ENCODE data around the gene SMAGP. TPM values are rescaled to one million over a fixed set of nuclear protein-coding genes. Genes with fewer than 3 reads are reported as not detected.

SMAGP gene
- total and polyA plus RNA-seq, 4 donors, result 2.4 to 6.4 (median 4.2) TPM

DNA sequence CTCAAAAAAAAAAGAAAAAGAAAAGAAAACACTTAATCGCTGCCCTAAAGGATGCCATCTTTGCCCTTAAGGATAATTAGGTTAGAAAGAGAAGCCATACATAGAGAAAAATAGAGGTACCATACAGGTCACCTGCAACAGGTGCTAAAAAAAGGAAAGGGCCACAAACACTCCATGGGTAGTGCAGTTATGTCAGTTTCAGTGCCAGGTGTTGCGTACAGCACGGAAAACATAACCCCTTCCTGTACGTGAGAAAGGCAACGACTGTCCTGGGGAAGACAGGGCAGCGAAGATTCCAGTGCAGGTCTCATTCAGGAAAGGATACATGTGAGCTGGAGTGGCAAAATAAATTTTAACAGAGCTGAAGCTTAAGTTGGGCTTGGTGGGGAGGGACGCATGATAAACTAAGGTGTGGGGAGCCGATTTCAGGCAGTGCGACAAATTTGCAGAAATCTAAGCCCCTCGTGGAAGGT lies 32.1 kb downstream of the SMAGP start:
- H3K27me3 ChIP-seq (ENCODE audit: control insufficient read depth in 4 of 4, insufficient read depth in 4 of 4, low read length in 3 of 4), result no peaks in the 10 kb centered on the region
- H3K27ac ChIP-seq (ENCODE audit: low read depth in 1 of 2, low read length in 2 of 2), result peak overlapping the region; percentile 100
- H3K9ac ChIP-seq (ENCODE audit: low read depth in 1 of 2, low read length in 2 of 2), result peak overlapping the region; percentile 79 to 94
- H3K4me1 ChIP-seq (ENCODE audit: control insufficient read depth in 4 of 4, insufficient read depth in 4 of 4, low read length in 3 of 4), result peaks cover 1 to 22% (median 16%) of the 10 kb centered on the region in 4 donors
- WGBS, result 8% methylated on average over 10 of the region's 10 CpGs
- peaks cover 7 to 24% (median 20%) of the 10 kb centered on the region in 4 donors for H3K36me3 ChIP-seq (ENCODE audit: control insufficient read depth in 4 of 4, insufficient read depth in 3 of 4, low read depth in 1 of 4, low read length in 3 of 4)
- no peaks in the 10 kb centered on the region for H3K9me3 ChIP-seq (ENCODE audit: control insufficient read depth in 4 of 4, low read length in 3 of 4)
- TF ChIP-seq JUND (IDR thresholded peaks at IDR 0.05), result no peak
- TF ChIP-seq RAD21 (IDR thresholded peaks at IDR 0.05), result peak in 1 of 2 donors; percentile 9
- DNase-seq (ENCODE audit: low spot score), result no peak
- peak overlapping the region; percentile 87 to 100 (median 93) for H3K4me3 ChIP-seq (ENCODE audit: low read depth in 1 of 3, low read length in 3 of 3)

DNA sequence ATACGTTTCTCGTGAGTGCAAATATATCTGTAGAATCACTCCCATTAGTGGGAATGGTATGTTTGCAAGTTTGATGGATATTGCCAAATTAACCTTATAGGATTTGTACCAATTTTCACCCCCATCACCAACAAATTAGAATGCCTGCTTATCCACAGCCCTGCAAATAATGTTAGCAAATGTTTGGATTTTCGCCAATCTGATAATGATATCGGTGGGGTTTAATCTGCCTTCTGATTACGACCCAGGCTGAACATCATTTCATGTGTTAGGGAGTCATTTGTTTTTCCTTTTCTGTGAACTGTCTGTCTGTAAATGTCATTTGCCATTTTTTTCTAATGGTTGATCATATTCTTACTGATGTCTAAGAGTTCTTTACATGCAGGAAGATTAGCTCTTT lies 35.7 kb downstream of the SMAGP start:
- H3K36me3 ChIP-seq (ENCODE audit: control insufficient read depth in 4 of 4, insufficient read depth in 3 of 4, low read depth in 1 of 4, low read length in 3 of 4), result no peaks in the 10 kb centered on the region
- DNase-seq (ENCODE audit: low spot score), result no peak
- 72% methylated on average over 5 of the region's 5 CpGs for WGBS

More for the DNA sequence above, 35.7 kb downstream of the SMAGP start:
- Histone ChIP-seq H3K27ac (ENCODE audit: low read depth in 1 of 2, low read length in 2 of 2) (no peak overlapping the region), H3K4me3 (ENCODE audit: low read depth in 1 of 3, low read length in 3 of 3) (no peak overlapping the region), H3K4me1 (ENCODE audit: control insufficient read depth in 4 of 4, insufficient read depth in 4 of 4, low read length in 3 of 4) (peaks cover 0 to 8% (median 4%) of the 10 kb centered on the region in 4 donors), H3K27me3 (ENCODE audit: control insufficient read depth in 4 of 4, insufficient read depth in 4 of 4, low read length in 3 of 4) (no peaks in the 10 kb centered on the region), H3K9ac (ENCODE audit: low read depth in 1 of 2, low read length in 2 of 2) (no peak overlapping the region), H3K9me3 (ENCODE audit: control insufficient read depth in 4 of 4, low read length in 3 of 4) (no peaks in the 10 kb centered on the region)
- no peak for TF ChIP-seq YY1 (IDR thresholded peaks at IDR 0.05)
- TF ChIP-seq RXRA (IDR thresholded peaks at IDR 0.05), result no peak
- TF ChIP-seq FOXA2 (IDR thresholded peaks at IDR 0.05), result no peak
- TF ChIP-seq FOXA1 (IDR thresholded peaks at IDR 0.05), result no peak
- TF ChIP-seq, protein P1, sequence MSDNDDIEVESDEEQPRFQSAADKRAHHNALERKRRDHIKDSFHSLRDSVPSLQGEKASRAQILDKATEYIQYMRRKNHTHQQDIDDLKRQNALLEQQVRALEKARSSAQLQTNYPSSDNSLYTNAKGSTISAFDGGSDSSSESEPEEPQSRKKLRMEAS (IDR thresholded peaks at IDR 0.05), result no peak
- no peak for TF ChIP-seq EGR1 (IDR thresholded peaks at IDR 0.05; ENCODE audit: low read depth in 2 of 2)
- TF ChIP-seq REST (IDR thresholded peaks at IDR 0.05), result no peak
- no peak for TF ChIP-seq HNF4A (conservative IDR thresholded peaks at IDR 0.05)
- TF ChIP-seq, protein P2, sequence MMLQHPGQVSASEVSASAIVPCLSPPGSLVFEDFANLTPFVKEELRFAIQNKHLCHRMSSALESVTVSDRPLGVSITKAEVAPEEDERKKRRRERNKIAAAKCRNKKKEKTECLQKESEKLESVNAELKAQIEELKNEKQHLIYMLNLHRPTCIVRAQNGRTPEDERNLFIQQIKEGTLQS (IDR thresholded peaks at IDR 0.05), result no peak
- TF ChIP-seq HNF4G (IDR thresholded peaks at IDR 0.05), result no peak
- no peak for TF ChIP-seq RAD21 (IDR thresholded peaks at IDR 0.05)
- TF ChIP-seq, protein P3, sequence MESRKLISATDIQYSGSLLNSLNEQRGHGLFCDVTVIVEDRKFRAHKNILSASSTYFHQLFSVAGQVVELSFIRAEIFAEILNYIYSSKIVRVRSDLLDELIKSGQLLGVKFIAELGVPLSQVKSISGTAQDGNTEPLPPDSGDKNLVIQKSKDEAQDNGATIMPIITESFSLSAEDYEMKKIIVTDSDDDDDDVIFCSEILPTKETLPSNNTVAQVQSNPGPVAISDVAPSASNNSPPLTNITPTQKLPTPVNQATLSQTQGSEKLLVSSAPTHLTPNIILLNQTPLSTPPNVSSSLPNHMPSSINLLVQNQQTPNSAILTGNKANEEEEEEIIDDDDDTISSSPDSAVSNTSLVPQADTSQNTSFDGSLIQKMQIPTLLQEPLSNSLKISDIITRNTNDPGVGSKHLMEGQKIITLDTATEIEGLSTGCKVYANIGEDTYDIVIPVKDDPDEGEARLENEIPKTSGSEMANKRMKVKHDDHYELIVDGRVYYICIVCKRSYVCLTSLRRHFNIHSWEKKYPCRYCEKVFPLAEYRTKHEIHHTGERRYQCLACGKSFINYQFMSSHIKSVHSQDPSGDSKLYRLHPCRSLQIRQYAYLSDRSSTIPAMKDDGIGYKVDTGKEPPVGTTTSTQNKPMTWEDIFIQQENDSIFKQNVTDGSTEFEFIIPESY (IDR thresholded peaks at IDR 0.05), result no peak
- no peak for TF ChIP-seq CTCF (IDR thresholded peaks at IDR 0.05; ENCODE audit: low read depth, low read length, missing input control)
- no peak for TF ChIP-seq SP1 (IDR thresholded peaks at IDR 0.05)
- TF ChIP-seq JUND (IDR thresholded peaks at IDR 0.05), result no peak
- no peak for TF ChIP-seq NR2F2 (IDR thresholded peaks at IDR 0.05)
- no peak for TF ChIP-seq GABPA (IDR thresholded peaks at IDR 0.05 in 1 of 2, conservative IDR thresholded peaks at IDR 0.05 in 1 of 2)

Data from liver (tissue), 9 donors.